ENCODE results near the gene GDPD3. TPM values are rescaled to one million over a fixed set of nuclear protein-coding genes. Genes with fewer than 3 reads are reported as not detected.
"Not testable (repeated sequence)": the region's sequence is repeated elsewhere in the genome, so short reads cannot be mapped to it uniquely, and the experiment has no call there.

GDPD3 gene
- total and polyA plus RNA-seq, 8 donors = 0.41 to 7.4 (median 1.6) TPM

DNA sequence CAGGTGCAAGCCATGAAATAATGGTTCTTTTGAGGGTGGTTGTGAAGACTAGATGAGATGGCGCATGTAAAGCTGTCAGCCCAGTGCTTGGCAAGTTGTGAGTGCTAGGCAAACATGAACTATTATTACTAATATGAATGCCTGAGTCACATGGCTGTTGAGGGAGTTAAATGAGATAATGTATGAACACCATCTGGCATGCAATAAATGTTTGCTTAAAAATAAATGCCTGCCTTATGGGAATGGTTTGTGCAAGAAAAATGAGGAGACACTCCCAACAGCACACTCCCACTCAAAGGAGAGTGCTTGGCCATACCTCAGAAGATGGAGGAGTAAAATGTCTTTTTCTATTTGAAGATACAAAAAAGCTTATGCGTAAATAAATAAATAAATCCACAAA lies 6.1 kb upstream of the GDPD3 start:
- 92 to 93% methylated on average over 2 of the region's 2 CpGs for WGBS, 2 donors
- FAIRE-seq (no peak), DNase-seq (no peak), ATAC-seq (no peak)
- Histone ChIP-seq H3K4me1 (peaks cover 0 to 3% (median 0%) of the 10 kb centered on the region in 3 donors), H3K9me3 (no peaks in the 10 kb centered on the region), H3K4me3 (no peak overlapping the region), H3K27ac (no peak overlapping the region), H3K36me3 (peaks cover 0 to 11% (median 0%) of the 10 kb centered on the region in 3 donors), H3K27me3 (no peaks in the 10 kb centered on the region)
- TF ChIP-seq, protein P1, sequence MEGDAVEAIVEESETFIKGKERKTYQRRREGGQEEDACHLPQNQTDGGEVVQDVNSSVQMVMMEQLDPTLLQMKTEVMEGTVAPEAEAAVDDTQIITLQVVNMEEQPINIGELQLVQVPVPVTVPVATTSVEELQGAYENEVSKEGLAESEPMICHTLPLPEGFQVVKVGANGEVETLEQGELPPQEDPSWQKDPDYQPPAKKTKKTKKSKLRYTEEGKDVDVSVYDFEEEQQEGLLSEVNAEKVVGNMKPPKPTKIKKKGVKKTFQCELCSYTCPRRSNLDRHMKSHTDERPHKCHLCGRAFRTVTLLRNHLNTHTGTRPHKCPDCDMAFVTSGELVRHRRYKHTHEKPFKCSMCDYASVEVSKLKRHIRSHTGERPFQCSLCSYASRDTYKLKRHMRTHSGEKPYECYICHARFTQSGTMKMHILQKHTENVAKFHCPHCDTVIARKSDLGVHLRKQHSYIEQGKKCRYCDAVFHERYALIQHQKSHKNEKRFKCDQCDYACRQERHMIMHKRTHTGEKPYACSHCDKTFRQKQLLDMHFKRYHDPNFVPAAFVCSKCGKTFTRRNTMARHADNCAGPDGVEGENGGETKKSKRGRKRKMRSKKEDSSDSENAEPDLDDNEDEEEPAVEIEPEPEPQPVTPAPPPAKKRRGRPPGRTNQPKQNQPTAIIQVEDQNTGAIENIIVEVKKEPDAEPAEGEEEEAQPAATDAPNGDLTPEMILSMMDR (IDR thresholded peaks at IDR 0.05) = no peak
- intact Hi-C loops (cut with DNase I) = no loop called here

DNA sequence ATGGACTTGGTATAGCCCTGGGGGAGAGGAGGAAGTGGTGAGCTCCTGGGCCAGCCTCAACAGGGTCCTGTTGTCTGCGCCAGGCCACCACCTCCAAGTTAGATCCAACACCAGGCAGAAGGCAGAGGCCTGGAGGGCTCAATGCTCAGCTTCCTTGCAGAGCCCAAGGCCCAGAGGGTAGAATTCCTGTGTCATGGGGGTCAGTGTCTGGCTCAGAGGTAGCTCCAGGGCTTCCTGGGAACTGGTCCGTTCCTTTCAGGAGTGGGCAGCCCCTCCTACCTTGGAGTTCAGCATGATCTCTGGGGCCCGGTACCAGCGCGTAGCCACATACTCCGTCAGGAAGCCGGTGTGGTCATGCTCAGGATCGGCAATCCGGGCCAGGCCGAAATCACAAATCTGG lies 4.4 kb upstream of the GDPD3 start:
- H3K4me1 ChIP-seq = no peaks in the 10 kb centered on the region
- no peak overlapping the region for H3K27ac ChIP-seq
- 96 to 98% methylated on average over 10 of the region's 10 CpGs for WGBS, 2 donors
- no peak for FAIRE-seq
- TF ChIP-seq, protein P1 (IDR thresholded peaks at IDR 0.05) = no peak
- intact Hi-C loops (cut with DNase I) = no loop called here
- H3K27me3 ChIP-seq = no peaks in the 10 kb centered on the region
- no peak for ATAC-seq
- peaks cover 0 to 15% (median 0%) of the 10 kb centered on the region in 3 donors for H3K36me3 ChIP-seq
- DNase-seq = no peak
- H3K9me3 ChIP-seq = no peaks in the 10 kb centered on the region
- H3K4me3 ChIP-seq = no peak overlapping the region

DNA sequence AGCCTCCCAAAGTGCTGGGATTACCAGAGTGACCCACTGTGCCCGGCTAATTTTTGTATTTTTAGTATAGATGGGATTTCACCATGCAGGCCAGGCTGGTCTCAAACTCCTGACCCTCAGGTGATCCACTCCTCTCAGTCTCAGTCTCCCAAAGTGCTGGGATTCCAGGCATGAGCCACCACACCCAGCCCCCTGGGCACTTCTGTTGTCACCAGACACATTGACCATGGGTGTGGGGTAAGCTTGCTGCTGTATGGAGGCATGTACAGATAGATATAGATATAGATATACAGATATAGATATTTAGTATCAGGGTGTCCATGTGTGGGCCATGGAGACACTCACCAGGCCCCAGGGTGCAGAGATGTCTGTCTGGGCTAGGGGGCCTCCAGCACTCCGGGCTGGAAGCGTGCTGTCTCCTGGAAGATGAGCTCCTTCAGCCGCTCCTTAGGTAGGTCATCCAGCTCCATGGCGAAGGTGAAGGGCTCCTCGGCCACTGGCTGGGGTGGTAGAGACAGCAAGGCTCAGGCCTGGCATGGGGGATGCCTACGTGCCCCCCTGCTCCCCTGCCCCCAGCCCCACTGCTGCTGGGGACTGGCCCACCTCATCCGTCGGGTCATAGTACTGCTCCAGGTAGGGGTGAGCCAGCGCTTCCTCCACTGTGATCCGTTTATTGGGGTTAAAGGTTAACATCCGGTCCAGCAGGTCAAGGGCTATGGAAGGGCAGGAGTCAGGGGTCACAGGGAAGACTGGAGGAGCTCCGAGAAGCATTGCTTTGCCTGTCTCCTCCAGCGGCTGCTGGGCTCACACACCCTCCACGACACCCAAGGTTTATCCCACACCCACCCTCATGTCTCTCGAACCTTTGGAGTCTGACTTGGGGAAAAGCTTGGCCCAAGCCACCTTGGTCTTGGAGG lies 3.2 kb upstream of the GDPD3 start:
- Histone ChIP-seq H3K9me3 (no peaks in the 10 kb centered on the region), H3K4me1 (no peaks in the 10 kb centered on the region), H3K36me3 (peaks cover 0 to 15% (median 0%) of the 10 kb centered on the region in 3 donors), H3K27ac (no peak overlapping the region), H3K4me3 (no peak overlapping the region), H3K27me3 (no peaks in the 10 kb centered on the region)
- no peak for FAIRE-seq
- TF ChIP-seq, protein P1 (IDR thresholded peaks at IDR 0.05) = no peak
- intact Hi-C loops (cut with DNase I) = no loop called here
- WGBS, 2 donors = 90 to 95% methylated on average over 16 of the region's 16 CpGs
- peak in 1 of 6 donors; percentile 56 for DNase-seq
- no peak for ATAC-seq

DNA sequence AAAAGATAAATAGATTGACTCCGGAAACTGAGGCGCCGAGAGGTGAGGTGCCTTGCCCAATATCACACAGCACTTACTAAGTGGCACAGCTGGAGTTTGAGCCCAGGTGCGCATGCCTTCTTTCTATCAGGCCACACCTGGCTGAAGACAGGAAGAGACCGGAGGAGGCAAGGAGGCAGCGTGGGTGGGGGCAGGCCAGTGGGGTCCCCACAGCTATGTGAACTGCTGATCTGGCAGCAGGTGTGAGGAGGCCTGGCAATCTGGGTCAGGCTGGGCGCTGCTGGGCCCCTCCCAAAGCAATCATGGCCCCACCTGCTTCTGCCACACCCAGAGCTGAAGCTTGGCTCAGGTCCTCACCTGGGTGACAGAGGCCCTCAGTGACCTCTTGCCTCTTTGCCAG lies 1.9 kb upstream of the GDPD3 start:
- TF ChIP-seq, protein P1 (IDR thresholded peaks at IDR 0.05) = no peak
- intact Hi-C loops (cut with DNase I) = no loop called here
- Histone ChIP-seq H3K9me3 (no peaks in the 10 kb centered on the region), H3K36me3 (peaks cover 0 to 15% (median 0%) of the 10 kb centered on the region in 3 donors), H3K27me3 (no peaks in the 10 kb centered on the region), H3K4me3 (no peak overlapping the region), H3K27ac (no peak overlapping the region), H3K4me1 (no peaks in the 10 kb centered on the region)
- ATAC-seq (peak in 3 of 4 donors; percentile 13 to 71 (median 60)), FAIRE-seq (no peak), DNase-seq (peak in 1 of 6 donors; percentile 58)
- 70 to 82% methylated on average over 7 of the region's 7 CpGs for WGBS, 2 donors

DNA sequence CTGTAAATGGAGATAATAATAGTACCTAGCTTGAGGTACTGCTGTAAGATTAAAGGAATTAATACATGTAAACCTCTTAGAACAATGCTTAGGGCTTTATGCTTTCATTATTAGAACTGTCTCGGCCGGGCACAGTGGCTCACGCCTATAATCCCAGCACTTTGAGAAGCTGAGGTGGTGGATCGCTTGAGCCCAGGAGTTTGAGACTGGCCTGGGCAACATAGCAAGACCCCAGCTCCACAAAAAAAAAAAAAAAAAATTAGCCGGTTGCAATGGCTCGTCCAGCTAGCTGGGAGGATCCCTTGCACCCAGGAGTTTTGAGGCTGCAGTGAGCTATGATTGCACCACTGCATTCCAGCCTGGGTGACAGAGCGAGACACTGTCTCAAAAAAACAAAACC lies 1.5 kb upstream of the GDPD3 start:
- 92% methylated on average over 7 of the region's 7 CpGs for WGBS, 2 donors
- H3K4me3 ChIP-seq; DNase-seq; H3K27me3 ChIP-seq; H3K27ac ChIP-seq; ATAC-seq; H3K4me1 ChIP-seq; FAIRE-seq; intact Hi-C loops (cut with DNase I); H3K9me3 ChIP-seq: not testable (repeated sequence)
- H3K36me3 ChIP-seq = peaks cover 0 to 15% (median 0%) of the 10 kb centered on the region in 3 donors
